ENCODE measurements around the gene TRAF2. TPM values are rescaled to one million over a fixed set of nuclear protein-coding genes. Genes with fewer than 3 reads are reported as not detected.

The TRAF2 gene
- total RNA-seq, 5 donors from 2014 or later (not counting 1 experiment from before 2014, with no cell fraction given) = 20.9 to 38.7 (median 33.7) TPM

GRCh38 chr9:136855461-136856078 lies 30.7 kb upstream of the TRAF2 start:
- no peak for DNase-seq
- no peak for ATAC-seq (replicated peaks in 1 of 4)
- peaks cover 0 to 6% of the 10 kb centered on the region in 2 experiments for H3K4me1 ChIP-seq (ENCODE audit: control insufficient read depth in 1 of 2, extremely low read depth in 1 of 2, insufficient read depth in 2 of 2, low read length in 2 of 2)
- H3K4me3 ChIP-seq (ENCODE audit: control insufficient read depth in 1 of 2, extremely low read depth in 1 of 2, low read length in 1 of 2) = no peak overlapping the region
- no peaks in the 10 kb centered on the region for H3K27me3 ChIP-seq (replicated peaks in 1 of 2; ENCODE audit: control insufficient read depth in 2 of 2, extremely low read depth in 1 of 2, insufficient read depth in 2 of 2, low read length in 1 of 2)
- no peaks in the 10 kb centered on the region for H3K36me3 Mint-ChIP-seq
- POLR2A ChIA-PET = no interaction called here
- H3K9me3 Mint-ChIP-seq = no peaks in the 10 kb centered on the region
- no peak overlapping the region for H3K27ac Mint-ChIP-seq
- no peaks in the 10 kb centered on the region for H3K9me3 ChIP-seq
- CTCF ChIA-PET = no interaction called here
- no peak overlapping the region for H3K4me3 Mint-ChIP-seq
- H3K27ac ChIP-seq (ENCODE audit: low read length) = no peak overlapping the region
- peaks cover 0 to 3% of the 10 kb centered on the region in 2 donors for H3K36me3 ChIP-seq (ENCODE audit: control insufficient read depth in 2 of 2, extremely low read depth in 1 of 2, insufficient read depth in 1 of 2, low read length in 1 of 2)
- H3K4me1 Mint-ChIP-seq = no peaks in the 10 kb centered on the region
- 82% methylated on average over 18 of the region's 26 CpGs for WGBS (ENCODE audit: insufficient coverage)
- H3K27me3 Mint-ChIP-seq = no peaks in the 10 kb centered on the region

GRCh38 chr9:136856079-136856476 lies 30.2 kb upstream of the TRAF2 start:
- no peak overlapping the region for H3K4me3 ChIP-seq (ENCODE audit: control insufficient read depth in 1 of 2, extremely low read depth in 1 of 2, low read length in 1 of 2)
- H3K4me3 Mint-ChIP-seq = no peak overlapping the region
- no peaks in the 10 kb centered on the region for H3K27me3 Mint-ChIP-seq
- no peaks in the 10 kb centered on the region for H3K36me3 Mint-ChIP-seq
- H3K27ac ChIP-seq (ENCODE audit: low read length) = no peak overlapping the region
- WGBS (ENCODE audit: insufficient coverage) = 85% methylated on average over 8 of the region's 15 CpGs
- no peaks in the 10 kb centered on the region for H3K27me3 ChIP-seq (replicated peaks in 1 of 2; ENCODE audit: control insufficient read depth in 2 of 2, extremely low read depth in 1 of 2, insufficient read depth in 2 of 2, low read length in 1 of 2)
- H3K27ac Mint-ChIP-seq = no peak overlapping the region
- no peaks in the 10 kb centered on the region for H3K4me1 Mint-ChIP-seq
- DNase-seq (no peak), ATAC-seq (replicated peaks in 1 of 4) (no peak)
- peaks cover 4 to 7% of the 10 kb centered on the region in 2 donors for H3K36me3 ChIP-seq (ENCODE audit: control insufficient read depth in 2 of 2, extremely low read depth in 1 of 2, insufficient read depth in 1 of 2, low read length in 1 of 2)
- H3K9me3 ChIP-seq = no peaks in the 10 kb centered on the region
- H3K9me3 Mint-ChIP-seq = no peaks in the 10 kb centered on the region
- ChIA-PET CTCF (no interaction called here), POLR2A (no interaction called here)
- H3K4me1 ChIP-seq (ENCODE audit: control insufficient read depth in 1 of 2, extremely low read depth in 1 of 2, insufficient read depth in 2 of 2, low read length in 2 of 2) = peaks cover 0 to 3% of the 10 kb centered on the region in 2 experiments

GRCh38 chr9:136856541-136857141 lies 29.7 kb upstream of the TRAF2 start:
- ATAC-seq (replicated peaks in 1 of 4) (no peak), DNase-seq (no peak)
- POLR2A ChIA-PET = no interaction called here
- H3K4me1 Mint-ChIP-seq = no peaks in the 10 kb centered on the region
- no peak overlapping the region for H3K4me3 Mint-ChIP-seq
- H3K27me3 Mint-ChIP-seq = no peaks in the 10 kb centered on the region
- 64% methylated on average over 12 of the region's 14 CpGs for WGBS (ENCODE audit: insufficient coverage)
- H3K27ac Mint-ChIP-seq = no peak overlapping the region
- CTCF ChIA-PET = no interaction called here
- H3K9me3 Mint-ChIP-seq = no peaks in the 10 kb centered on the region
- no peaks in the 10 kb centered on the region for H3K36me3 Mint-ChIP-seq
- no peaks in the 10 kb centered on the region for H3K9me3 ChIP-seq
- peaks cover 8 to 11% of the 10 kb centered on the region in 2 donors for H3K36me3 ChIP-seq (ENCODE audit: control insufficient read depth in 2 of 2, extremely low read depth in 1 of 2, insufficient read depth in 1 of 2, low read length in 1 of 2)
- no peak overlapping the region for H3K27ac ChIP-seq (ENCODE audit: low read length)
- no peaks in the 10 kb centered on the region for H3K27me3 ChIP-seq (replicated peaks in 1 of 2; ENCODE audit: control insufficient read depth in 2 of 2, extremely low read depth in 1 of 2, insufficient read depth in 2 of 2, low read length in 1 of 2)
- peaks cover 0 to 2% of the 10 kb centered on the region in 2 experiments for H3K4me1 ChIP-seq (ENCODE audit: control insufficient read depth in 1 of 2, extremely low read depth in 1 of 2, insufficient read depth in 2 of 2, low read length in 2 of 2)
- H3K4me3 ChIP-seq (ENCODE audit: control insufficient read depth in 1 of 2, extremely low read depth in 1 of 2, low read length in 1 of 2) = no peak overlapping the region

- no peak overlapping the region for H3K4me3 Mint-ChIP-seq
- H3K27me3 ChIP-seq (replicated peaks in 1 of 2; ENCODE audit: control insufficient read depth in 2 of 2, extremely low read depth in 1 of 2, insufficient read depth in 2 of 2, low read length in 1 of 2) = no peaks in the 10 kb centered on the region
- ChIA-PET CTCF (no interaction called here), POLR2A (no interaction called here)
- no peak for ATAC-seq (replicated peaks in 1 of 4)
- no peak overlapping the region for H3K27ac Mint-ChIP-seq
- H3K36me3 ChIP-seq (ENCODE audit: control insufficient read depth in 2 of 2, extremely low read depth in 1 of 2, insufficient read depth in 1 of 2, low read length in 1 of 2) = peaks cover 13% of the 10 kb centered on the region in 2 donors
- WGBS (ENCODE audit: insufficient coverage) = 89% methylated on average over 14 of the region's 19 CpGs
- H3K27ac ChIP-seq (ENCODE audit: low read length) = no peak overlapping the region
- H3K27me3 Mint-ChIP-seq = no peaks in the 10 kb centered on the region
- H3K4me1 Mint-ChIP-seq = no peaks in the 10 kb centered on the region
- H3K4me3 ChIP-seq (ENCODE audit: control insufficient read depth in 1 of 2, extremely low read depth in 1 of 2, low read length in 1 of 2) = no peak overlapping the region
- DNase-seq = no peak
- peaks cover 0 to 2% of the 10 kb centered on the region in 2 experiments for H3K4me1 ChIP-seq (ENCODE audit: control insufficient read depth in 1 of 2, extremely low read depth in 1 of 2, insufficient read depth in 2 of 2, low read length in 2 of 2)
- no peaks in the 10 kb centered on the region for H3K9me3 Mint-ChIP-seq
- H3K36me3 Mint-ChIP-seq = no peaks in the 10 kb centered on the region
- H3K9me3 ChIP-seq = no peaks in the 10 kb centered on the region
Observed at GRCh38 chr9:136857166-136857565, 29.1 kb upstream of the TRAF2 start.

GRCh38 chr9:136857581-136858412 lies 28.5 kb upstream of the TRAF2 start:
- Mint-ChIP-seq H3K4me1 (no peaks in the 10 kb centered on the region), H3K4me3 (no peak overlapping the region), H3K9me3 (no peaks in the 10 kb centered on the region), H3K36me3 (peaks cover 3% of the 10 kb centered on the region), H3K27ac (no peak overlapping the region), H3K27me3 (no peaks in the 10 kb centered on the region)
- Histone ChIP-seq H3K27me3 (replicated peaks in 1 of 2; ENCODE audit: control insufficient read depth in 2 of 2, extremely low read depth in 1 of 2, insufficient read depth in 2 of 2, low read length in 1 of 2) (no peaks in the 10 kb centered on the region), H3K9me3 (no peaks in the 10 kb centered on the region), H3K4me1 (ENCODE audit: control insufficient read depth in 1 of 2, extremely low read depth in 1 of 2, insufficient read depth in 2 of 2, low read length in 2 of 2) (peaks cover 0 to 2% of the 10 kb centered on the region in 2 experiments), H3K4me3 (ENCODE audit: control insufficient read depth in 1 of 2, extremely low read depth in 1 of 2, low read length in 1 of 2) (no peak overlapping the region), H3K27ac (ENCODE audit: low read length) (no peak overlapping the region), H3K36me3 (ENCODE audit: control insufficient read depth in 2 of 2, extremely low read depth in 1 of 2, insufficient read depth in 1 of 2, low read length in 1 of 2) (peaks cover 16 to 19% of the 10 kb centered on the region in 2 donors)
- peak in 1 of 35 experiments; percentile 24 for DNase-seq
- 96% methylated on average over 12 of the region's 29 CpGs for WGBS (ENCODE audit: insufficient coverage)
- CTCF ChIA-PET = no interaction called here
- POLR2A ChIA-PET = no interaction called here
- ATAC-seq (replicated peaks in 1 of 4) = peak in 1 of 4 experiments; percentile 17

- Histone ChIP-seq H3K4me3 (ENCODE audit: control insufficient read depth in 1 of 2, extremely low read depth in 1 of 2, low read length in 1 of 2) (no peak overlapping the region), H3K4me1 (ENCODE audit: control insufficient read depth in 1 of 2, extremely low read depth in 1 of 2, insufficient read depth in 2 of 2, low read length in 2 of 2) (peaks cover 0 to 2% of the 10 kb centered on the region in 2 experiments), H3K9me3 (no peaks in the 10 kb centered on the region), H3K27ac (ENCODE audit: low read length) (no peak overlapping the region), H3K36me3 (ENCODE audit: control insufficient read depth in 2 of 2, extremely low read depth in 1 of 2, insufficient read depth in 1 of 2, low read length in 1 of 2) (peaks cover 20 to 26% of the 10 kb centered on the region in 2 donors), H3K27me3 (replicated peaks in 1 of 2; ENCODE audit: control insufficient read depth in 2 of 2, extremely low read depth in 1 of 2, insufficient read depth in 2 of 2, low read length in 1 of 2) (no peaks in the 10 kb centered on the region)
- peak in 1 of 35 experiments; percentile 23 for DNase-seq
- WGBS (ENCODE audit: insufficient coverage) = 92% methylated on average over 10 of the region's 15 CpGs
- no peak for ATAC-seq (replicated peaks in 1 of 4)
- peaks cover 3% of the 10 kb centered on the region for H3K36me3 Mint-ChIP-seq
- peaks cover 0 to 2% (median 0%) of the 10 kb centered on the region in 3 donors for H3K4me1 Mint-ChIP-seq
- ChIA-PET POLR2A (no interaction called here), CTCF (no interaction called here)
- H3K4me3 Mint-ChIP-seq = no peak overlapping the region
- no peak overlapping the region for H3K27ac Mint-ChIP-seq
- no peaks in the 10 kb centered on the region for H3K27me3 Mint-ChIP-seq
- no peaks in the 10 kb centered on the region for H3K9me3 Mint-ChIP-seq
Observed at GRCh38 chr9:136858452-136858843, 27.9 kb upstream of the TRAF2 start.

Measured in T-cell (primary cell).